Activated CD4-positive, alpha-beta T cell treated with anti-CD3 and anti-CD28 coated beads for 1 hour (primary cell): ENCODE data around the gene PTK6.

Experiments used
- DNase-seq: peaks from one replicate; pipeline ENCODE4 v3.0.0-alpha.2; 2020

PTK6 gene

GRCh38 chr20:63542031-63542559, 4.9 kb upstream of the PTK6 start:
- DNase-seq: no peak

GRCh38 chr20:63541371-63541770, 4.2 kb upstream of the PTK6 start:
- DNase-seq: no peak

- no peak for DNase-seq
Observed at GRCh38 chr20:63540417-63541186, 3.4 kb upstream of the PTK6 start.

GRCh38 chr20:63539441-63540370, 2.5 kb upstream of the PTK6 start:
- no peak for DNase-seq

- DNase-seq: no peak
Observed at GRCh38 chr20:63539092-63539430, 1.9 kb upstream of the PTK6 start.

- no peak for DNase-seq
Observed at GRCh38 chr20:63538204-63539091, 1.3 kb upstream of the PTK6 start.

GRCh38 chr20:63537525-63538203, 488 bp upstream of the PTK6 start:
- peak; percentile 87 for DNase-seq

- DNase-seq: no peak
Observed at GRCh38 chr20:63536241-63536977, 767 bp downstream of the PTK6 start.

- DNase-seq: no peak
Observed at GRCh38 chr20:63534831-63535651, 2.1 kb downstream of the PTK6 start.

- DNase-seq: no peak
Observed at GRCh38 chr20:63534427-63534830, 2.7 kb downstream of the PTK6 start.

- no peak for DNase-seq
Observed at GRCh38 chr20:63533871-63534393, 3.2 kb downstream of the PTK6 start.

- no peak for DNase-seq
Observed at GRCh38 chr20:63533388-63533787, 3.8 kb downstream of the PTK6 start.

GRCh38 chr20:63532449-63532971, 4.7 kb downstream of the PTK6 start:
- DNase-seq: no peak

GRCh38 chr20:63531686-63532448, 5.3 kb downstream of the PTK6 start:
- DNase-seq: no peak

GRCh38 chr20:63530788-63531160, 6.4 kb downstream of the PTK6 start:
- no peak for DNase-seq

- no peak for DNase-seq
Observed at GRCh38 chr20:63529861-63530787, 7.1 kb downstream of the PTK6 start.

GRCh38 chr20:63529180-63529860, 7.9 kb downstream of the PTK6 start:
- DNase-seq: no peak

GRCh38 chr20:63527184-63527583, 10.0 kb downstream of the PTK6 start:
- no peak for DNase-seq
